Islet of Langerhans (tissue), 1 donor: ENCODE measurements around the gene NRG3.
A peak's percentile ranks its signal among the peaks of the same experiment; 100 is the strongest.

Experiments
- FAIRE-seq: peaks from one replicate; lab custom pipeline; 2011; peaks lifted over from hg19 to GRCh38; lab: Jason Lieb, UNC

NRG3 gene

DNA sequence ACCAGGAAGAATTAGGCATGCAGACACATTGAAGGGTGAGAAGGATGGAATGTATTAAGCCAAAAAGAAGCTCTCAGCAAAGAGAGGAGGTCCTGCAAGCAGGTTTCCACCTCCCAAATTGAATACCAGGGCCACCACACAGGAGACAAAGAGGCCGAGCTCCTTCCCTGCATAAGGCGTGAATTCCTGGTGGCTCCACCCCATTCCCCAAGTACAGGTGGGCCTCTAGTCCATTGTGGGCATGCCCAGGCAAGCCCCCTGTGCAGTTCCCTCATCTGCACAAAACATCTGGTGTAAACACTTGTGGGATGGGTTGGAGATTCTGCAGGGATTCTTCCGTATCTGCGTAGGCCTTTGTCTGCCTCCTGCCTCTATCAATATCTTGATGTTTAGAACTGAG is 817.5 kb downstream of the NRG3 start:
- FAIRE-seq, result no peak

DNA sequence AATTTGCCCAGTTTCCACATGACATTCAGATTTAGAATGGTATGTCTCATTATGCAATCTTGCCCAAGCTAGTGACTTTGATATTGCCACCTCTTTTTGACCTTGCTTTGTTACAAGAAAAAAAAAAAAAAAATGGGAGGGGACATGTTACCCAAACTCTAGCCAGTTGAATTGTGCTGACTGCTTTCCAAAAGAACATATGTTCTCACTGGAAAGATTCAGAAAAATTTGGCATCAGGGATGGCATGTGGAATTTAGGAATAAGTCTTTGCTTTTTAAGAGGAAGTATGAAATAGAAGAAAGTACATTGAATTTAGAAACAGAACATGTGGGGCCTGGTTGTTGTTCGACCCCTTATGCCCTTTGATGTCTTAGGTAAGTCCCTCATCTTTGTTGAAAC is 846.8 kb downstream of the NRG3 start:
- FAIRE-seq, result no peak

DNA sequence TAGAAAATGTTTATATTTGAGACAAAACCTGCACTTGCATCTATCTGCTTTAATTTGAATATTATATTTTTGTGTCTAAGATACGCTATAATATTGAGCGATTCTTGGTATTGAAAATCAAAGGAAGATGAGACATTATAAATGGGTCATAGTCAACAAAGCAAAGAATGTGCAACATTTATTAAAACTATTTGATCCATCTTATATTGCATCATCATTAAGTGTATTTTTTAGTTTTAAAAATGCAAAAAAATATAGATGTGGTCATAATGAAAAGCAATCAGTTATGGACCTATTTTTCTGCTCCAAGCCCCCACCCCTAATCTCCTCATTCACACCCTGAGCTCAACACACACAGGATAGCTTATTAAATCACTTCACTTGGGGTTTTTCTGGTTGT is 847.3 kb downstream of the NRG3 start:
- no peak for FAIRE-seq

DNA sequence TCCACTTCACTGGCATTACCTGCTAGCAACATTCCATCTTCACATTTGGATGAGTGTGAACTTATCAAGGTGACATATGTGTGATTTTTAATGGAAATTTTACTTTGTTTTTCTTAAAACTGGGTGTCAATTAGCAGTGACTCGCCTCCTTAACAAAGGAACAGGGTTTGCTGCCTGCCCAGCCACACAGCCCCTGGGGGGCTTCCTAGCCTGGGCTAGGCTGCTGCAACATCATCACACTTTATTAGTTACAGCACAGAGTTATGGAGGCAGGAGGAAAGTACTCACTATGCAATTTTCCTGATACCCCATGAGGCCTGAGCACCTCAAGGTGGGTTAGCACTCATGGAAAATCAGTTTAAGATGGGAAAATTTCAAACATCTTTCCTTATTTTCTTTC is 861.3 kb downstream of the NRG3 start:
- no peak for FAIRE-seq

DNA sequence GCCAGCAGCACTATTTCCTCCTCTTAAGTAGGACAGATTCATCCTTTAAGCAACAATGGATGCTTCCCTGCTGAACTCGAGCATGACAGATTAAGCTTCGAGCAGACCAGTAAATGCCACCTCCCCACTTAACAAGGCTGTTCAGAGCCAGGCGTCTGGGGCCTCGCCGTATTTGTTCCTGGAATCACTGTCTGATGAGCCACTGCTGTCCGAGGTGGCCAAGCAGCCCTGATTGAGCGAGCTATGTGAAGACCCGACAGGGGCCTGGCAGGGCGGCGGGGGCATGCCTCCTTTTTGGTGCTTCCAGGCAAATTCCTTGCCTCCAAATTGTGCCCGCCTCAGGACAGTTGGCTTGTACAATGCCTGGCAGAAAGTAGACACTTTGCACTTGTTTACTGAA is 862.6 kb downstream of the NRG3 start:
- FAIRE-seq, result no peak

DNA sequence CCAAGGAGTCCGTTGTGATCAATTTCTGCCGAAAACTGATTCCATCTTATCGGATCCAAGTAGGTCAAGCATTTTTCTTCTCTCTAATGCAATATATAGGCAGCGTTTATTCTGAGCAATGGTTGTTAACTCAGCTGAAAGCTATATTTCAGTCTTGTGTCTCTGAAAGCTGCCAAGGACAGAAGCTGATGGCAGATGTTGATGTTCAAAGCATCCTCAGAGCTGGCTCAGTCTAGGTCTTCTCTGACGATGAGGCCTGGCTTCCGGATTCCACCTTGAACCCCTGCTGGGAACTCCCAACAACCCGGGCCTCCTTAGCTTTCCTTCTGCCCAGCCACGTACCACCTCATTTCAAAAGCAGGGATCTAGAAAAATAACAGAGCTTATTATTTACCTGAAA is 863.6 kb downstream of the NRG3 start:
- no peak for FAIRE-seq

DNA sequence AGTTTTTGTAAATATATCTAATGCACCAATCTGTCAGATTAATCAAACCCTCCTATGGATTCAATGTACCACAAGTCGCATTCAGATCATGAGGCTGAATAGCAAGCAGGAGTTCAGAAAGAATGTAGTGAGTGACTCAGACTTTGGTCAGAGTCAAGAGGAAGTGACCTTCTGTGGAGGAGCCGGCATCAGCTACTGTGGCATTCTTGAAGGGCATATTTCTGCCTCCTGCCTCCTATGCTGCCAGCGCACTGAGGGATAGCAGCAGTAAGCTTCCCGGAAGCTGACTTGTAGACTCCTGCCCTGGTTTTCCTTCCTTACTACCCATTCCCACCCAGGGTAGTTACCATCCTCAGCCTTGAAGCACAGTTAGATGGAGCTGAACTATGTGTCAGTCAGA is 867.5 kb downstream of the NRG3 start:
- no peak for FAIRE-seq

DNA sequence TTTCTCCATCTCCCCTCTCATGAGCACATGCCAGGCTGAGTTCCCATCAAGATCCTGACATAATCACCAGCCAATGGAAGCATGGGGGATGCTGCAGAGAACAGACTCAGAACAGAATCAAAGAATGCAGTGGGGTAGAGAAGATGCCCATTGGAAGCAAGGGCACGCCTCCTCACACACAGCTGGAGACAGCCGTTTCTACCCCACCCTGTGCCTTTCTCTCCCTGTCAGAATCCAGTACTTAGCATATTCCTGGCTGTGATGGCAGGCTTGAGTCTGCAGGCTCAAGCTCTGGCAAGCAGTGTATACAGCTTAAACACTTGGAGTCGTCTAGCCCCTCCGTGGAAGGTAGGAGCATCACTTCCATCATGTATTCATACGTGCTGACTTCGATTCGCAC is 867.9 kb downstream of the NRG3 start:
- no peak for FAIRE-seq

DNA sequence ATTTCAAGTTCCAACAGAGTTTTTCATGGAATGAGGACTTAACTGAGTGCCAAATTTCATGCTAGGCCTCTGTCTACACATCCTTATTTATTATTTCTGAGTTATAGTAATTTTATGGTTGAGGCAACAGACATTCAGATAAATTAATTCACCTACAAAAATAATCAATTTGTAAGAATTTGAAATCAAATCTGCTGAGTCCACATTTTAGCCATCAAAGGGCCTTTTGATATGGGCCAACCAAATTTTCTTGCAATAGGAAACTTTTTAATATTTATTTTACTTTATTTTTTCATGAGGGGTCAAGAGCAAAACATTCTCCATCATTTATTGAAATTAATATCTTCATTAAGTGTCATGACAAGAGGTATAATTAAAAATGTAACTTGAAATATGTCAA is 875.5 kb downstream of the NRG3 start:
- FAIRE-seq, result no peak

DNA sequence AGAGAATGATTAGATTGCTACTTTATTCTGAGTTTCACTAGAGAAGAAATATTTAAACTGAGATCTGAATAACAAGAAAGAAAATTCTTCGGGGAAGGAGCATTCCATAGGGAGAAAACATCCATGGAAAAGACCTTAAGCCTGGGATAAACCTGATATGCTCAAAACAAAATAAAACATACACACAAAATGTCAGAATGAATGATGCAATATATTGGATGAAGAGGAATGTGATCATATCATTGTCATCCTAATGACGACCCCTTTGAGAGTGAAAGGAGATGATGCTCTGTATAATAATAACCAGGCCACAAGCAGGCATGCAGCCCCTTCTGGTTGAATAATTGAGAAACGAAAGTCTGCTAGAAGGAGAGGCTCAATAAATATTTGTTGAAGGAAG is 882.4 kb downstream of the NRG3 start:
- no peak for FAIRE-seq

DNA sequence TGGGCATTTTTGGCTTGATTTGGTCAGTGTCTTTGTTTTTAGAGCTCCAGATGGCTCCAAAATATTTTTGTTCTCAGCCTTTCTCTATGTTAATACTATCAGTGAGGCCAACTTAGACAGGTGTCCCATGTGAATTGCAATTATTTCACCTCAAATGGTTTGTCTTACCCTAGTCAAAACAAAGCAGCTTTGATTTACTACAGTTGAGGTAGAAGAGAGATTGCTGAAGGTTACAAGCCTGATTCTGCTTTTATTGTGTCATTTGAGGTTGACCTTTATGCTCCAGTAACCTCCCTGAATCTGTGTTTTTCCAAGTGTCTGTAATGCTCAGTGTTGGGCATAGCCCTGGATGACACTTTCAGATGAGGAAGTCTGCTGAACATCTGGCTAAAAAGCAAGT is 882.9 kb downstream of the NRG3 start:
- no peak for FAIRE-seq

DNA sequence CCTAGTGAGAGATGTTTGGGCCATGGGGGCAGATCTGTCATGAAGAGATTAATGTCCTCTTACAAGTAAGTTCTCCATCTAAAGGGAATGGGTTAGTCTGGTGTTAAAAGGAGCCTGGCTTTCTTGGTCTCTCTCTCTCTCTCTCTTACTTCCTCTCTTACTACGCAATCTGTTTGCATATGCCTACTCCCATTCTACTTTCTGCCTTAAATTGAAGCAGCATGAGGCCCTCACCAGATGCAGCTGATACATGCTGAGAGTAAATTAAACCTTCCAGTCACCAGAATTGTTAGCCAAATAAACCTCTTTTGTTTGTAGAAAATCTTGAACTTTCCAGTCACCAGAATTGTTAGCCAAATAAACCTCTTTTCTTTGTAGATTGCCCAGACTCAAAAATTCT is 884.1 kb downstream of the NRG3 start:
- no peak for FAIRE-seq

DNA sequence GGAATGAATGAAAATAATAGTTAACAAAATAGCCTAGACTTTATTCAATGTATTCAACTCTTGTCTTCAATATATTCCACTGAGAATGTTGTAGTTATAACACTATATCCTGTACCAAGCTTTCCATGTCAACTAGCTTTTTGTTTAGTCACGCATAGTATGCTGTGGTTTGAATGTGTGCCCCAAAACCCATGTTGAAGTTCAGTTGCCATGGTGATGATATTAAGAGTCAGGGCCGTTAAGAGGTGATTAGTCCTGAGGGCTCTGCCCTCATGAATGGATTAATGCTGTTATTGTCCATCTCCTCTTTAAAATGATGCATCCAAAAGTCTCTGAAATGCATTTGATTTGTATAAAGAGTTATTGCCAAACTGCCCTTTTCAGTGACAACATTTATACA is 887.6 kb downstream of the NRG3 start:
- FAIRE-seq, result no peak

DNA sequence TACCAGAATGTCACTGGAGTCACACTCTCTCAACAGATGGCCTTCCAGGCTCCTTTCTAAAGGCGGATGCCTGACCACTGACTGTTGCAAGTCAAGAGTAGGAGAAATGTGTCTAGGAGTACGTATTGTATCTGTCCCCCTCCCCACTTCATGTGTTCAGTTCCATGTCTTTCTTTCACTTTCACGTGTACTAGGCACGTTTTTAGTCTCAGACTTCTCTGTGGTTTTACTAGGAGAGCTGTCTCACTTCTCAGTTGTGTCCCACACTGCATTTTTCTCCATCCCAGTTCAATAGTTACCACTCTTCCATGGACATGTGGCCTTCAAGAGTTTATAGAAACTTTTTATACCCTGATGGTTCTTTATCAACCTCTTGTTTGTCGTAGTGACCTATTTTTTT is 893.0 kb downstream of the NRG3 start:
- FAIRE-seq, result no peak

DNA sequence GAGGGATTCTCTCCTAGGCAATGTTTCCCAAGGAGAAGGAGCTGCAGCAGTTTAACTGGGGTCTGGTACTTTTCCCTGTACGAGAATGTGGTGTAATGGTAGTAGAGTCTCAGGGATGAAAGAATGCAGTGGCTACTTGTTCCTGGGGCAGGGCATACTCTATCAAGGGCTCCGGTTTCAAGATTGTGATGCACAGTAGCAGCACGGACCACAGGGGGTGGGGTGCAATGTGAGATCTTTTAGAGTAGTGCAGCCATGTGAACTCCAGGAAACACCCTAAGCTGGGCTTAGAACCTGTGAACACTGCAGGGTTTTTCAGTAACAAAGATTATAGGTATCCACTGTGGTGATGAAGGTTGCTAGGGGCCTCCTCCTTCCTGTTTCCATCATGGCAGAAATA is 903.9 kb downstream of the NRG3 start:
- FAIRE-seq, result no peak

DNA sequence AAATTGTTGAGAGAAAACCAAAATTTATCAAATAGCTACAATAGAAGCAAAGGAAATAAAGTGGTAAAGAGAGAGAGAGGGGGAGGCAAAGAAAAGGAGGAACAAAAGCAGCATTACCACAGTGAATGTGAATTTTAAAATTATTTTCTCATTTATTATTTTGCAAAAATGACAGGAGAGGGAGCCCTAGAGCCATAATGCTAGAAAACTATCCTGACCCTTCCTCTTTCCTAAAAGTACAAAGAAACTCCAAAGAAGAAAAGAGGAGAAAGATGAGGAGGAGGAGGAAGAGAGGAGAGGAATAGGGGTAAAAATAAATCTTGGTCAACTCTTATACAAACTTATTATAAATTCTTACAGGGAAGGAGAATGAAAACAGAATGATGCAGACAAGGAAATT is 921.5 kb downstream of the NRG3 start:
- peak; percentile 55 for FAIRE-seq

DNA sequence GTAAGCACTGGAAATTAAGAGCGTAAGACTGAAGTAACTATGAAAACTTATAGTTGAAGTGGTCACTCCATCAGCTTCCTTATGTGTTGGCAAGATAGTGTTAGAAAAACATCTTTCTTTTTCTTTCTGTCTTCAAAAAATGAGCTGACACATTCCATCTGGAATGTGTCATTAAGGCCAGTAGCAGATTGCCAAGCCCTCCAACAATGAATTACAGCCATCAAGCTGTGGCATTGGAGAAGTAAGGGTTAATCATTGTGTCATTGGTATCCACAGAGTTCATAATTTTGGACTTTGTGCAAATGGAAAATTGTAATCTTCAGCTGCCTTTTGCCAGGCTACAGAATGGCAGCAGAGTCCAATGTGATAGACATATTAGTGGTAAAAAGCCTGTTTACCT is 926.3 kb downstream of the NRG3 start:
- no peak for FAIRE-seq

DNA sequence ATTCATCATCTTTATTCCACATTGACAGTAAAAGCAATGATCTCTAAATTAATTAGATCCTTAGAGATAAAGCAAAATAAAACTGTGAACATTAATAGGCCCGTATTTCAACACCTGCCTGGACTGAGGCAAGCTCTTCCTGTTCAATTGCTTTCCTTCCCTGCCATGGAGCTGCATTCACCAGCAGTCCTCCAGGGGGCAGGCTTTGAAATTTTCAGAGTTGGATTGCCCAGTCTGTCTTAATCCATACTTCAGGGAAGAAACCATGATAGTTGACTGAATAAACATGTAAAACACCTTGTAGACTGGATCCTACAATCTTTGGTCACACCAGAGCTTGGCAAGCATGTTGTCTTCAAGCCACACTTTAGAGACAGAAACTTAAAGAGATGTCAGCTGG is 936.6 kb downstream of the NRG3 start:
- FAIRE-seq, result no peak

DNA sequence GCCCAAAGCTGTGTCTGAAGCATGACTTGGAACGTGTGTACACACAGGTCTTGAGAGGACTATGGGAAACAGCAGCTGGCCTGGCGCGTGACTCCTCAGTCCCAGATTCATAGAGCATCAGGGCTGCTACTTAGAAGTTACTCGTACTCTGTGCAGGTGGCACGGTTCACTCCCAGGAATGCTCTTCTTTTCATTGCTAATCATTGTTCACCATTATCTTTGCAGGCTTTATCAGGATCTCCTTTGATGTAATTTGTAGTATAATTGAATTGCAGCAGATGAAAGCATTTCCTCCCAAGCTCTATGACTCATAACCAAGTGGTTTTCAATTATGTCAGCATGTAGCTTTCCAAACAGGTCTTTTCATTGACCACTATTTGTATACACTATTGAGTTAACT is 938.9 kb downstream of the NRG3 start:
- peak; percentile 24 for FAIRE-seq

DNA sequence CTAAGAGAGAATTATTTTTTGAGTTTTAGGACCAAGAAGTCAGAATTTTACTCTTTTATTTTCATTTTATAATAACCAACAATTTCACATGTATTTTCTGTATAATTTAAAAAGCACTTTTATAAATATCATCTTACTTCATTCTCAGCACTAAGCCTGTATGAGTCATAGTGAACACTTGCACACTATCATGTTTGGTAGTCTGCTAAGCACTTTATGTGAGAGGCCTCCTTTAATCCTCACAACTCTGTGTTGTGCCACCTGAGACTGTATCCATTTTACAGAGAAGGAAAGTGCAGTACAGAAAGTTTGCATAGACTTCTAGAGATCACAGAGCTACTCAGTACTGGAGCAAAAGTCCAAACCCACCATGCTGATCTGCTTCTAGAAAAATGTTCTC is 939.6 kb downstream of the NRG3 start:
- FAIRE-seq, result no peak

DNA sequence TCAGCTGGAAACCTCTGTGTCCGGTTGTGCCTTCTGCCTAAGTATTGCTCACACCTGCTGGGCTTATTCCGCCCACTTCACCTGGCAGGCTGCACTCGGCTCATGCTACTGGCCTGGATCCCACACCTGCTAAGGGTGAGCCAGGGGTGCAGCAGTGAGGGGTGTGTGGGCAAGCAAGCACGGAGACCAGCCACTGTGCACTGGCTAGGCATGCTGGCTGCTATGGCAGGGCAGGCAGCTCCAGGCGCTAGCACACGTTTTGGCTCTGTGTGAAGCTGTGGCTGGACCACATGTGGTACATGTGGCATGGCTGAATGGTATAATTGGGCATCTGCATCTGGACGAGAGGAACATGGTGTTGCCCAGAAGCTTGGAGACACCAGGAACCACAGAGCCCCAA is 940.7 kb downstream of the NRG3 start:
- FAIRE-seq, result no peak

DNA sequence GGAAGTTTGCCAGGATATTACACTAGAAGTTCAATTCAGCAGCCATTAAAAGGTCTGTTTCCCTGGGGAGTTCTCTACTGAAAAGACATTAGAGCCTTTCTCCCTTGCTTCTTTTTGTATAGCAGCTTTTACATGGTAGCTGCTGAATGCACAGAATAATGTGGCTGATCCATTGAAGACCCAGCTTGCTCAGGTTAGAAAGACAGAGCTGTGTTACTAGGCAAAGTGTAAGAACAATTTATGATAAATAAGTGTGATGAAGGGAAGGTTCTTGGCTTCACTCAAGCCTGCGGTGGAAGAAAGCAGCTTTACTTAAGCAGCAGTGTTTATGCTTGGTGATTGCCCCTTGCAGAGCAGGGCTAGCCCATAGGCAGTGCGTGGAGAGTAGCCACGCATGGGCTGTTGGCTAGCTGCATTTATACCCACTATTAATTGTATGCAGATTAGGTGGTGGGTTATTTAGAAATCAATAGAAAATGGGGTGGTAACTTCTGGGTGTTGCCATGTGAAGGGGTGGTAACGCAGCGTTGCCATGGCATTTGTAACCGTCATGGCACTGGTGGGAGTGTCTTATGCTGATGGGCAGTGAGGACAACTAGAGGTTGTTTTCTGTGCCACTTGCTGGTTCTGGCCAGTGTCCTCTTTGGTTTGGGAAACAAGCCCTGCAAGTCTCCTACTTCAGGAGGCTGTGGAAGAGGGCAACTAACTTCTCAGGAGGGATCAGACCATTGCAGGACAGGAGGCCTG is 942.9 kb downstream of the NRG3 start:
- FAIRE-seq, result no peak

DNA sequence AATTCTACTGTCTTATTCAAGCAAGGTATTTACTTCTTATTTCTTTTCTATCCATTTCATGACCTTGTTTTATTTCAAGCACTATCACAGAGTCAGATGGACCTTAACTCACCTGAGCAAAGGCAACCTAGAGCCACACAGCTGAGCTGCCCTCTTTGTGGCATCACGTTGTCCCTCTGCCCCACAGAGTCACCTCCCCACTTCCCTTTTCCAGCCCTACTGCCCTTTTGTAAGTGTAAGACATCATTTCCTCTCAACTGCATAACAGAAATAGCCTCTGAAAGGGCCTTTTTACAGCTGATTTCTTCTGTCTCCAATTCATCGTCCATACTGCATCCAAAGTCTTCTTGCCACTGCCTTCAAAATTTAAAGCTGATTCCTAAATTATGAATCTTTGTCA is 946.0 kb downstream of the NRG3 start:
- FAIRE-seq, result no peak

DNA sequence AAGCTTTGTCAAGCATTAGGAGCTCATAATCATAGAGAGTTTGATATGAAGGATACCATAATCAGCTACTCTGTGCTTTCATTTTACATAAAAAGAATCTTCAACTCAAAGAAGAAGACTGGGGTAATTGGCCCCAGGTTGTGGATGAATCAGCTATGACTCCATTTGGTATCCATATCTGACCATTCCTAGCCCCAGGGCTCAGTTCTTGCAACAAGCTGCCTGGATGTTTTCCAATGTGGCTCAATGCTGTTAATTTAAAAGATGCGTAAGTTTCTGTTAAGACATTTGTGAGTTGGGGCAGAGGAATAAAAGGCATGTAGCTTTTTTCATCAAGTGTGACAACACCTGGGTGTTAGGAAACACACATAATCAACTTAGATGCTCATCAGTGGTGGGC is 951.1 kb downstream of the NRG3 start:
- FAIRE-seq, result no peak

DNA sequence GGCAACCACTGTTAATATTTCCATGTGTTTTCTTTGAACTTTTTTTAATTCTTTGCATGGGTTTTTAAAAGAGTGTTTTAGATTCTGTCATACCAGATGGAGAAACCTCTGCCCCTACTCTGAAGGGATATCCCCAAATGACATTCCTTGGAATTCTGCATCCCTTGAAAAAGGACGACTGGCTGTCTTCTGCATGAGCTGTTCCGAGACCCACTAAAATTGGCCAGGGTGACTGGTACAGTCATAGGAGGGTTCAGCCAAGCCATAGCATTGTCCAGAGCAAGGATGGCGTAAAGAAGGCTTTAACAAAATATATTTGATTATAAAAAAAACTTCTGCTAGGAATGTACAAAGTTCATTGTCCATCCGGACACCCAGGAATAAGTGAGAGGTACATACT is 952.9 kb downstream of the NRG3 start:
- FAIRE-seq, result no peak
